Gastrocnemius medialis (tissue), 4 donors: Measurements from ENCODE around the gene MYO1D.

ENCODE experiments used
- CTCF ChIP-seq, 5 experiments: fragments of 450-650 bp in 3 of 5; fragments of 200-600 bp in 2 of 5; sonication (generic) in 2 of 5; IDR thresholded peaks in 4 of 5; conservative IDR thresholded peaks in 1 of 5; 1 replicate in 4 of 5; 2 replicates in 1 of 5; pipeline ENCODE4 v1.5.1; 2016 to 2019; ENCODE audit warnings: antibody characterized with exemption in 5 of 5, mild to moderate bottlenecking in 3 of 5, moderate library complexity in 3 of 5
- POLR2A ChIP-seq, 2 donors: fragments of 450-650 bp; IDR thresholded peaks; one replicate each; pipeline ENCODE4 v1.6.1; 2017; ENCODE audit warnings: antibody characterized with exemption in 2 of 2, mild to moderate bottlenecking in 2 of 2, moderate library complexity in 2 of 2

DNA sequence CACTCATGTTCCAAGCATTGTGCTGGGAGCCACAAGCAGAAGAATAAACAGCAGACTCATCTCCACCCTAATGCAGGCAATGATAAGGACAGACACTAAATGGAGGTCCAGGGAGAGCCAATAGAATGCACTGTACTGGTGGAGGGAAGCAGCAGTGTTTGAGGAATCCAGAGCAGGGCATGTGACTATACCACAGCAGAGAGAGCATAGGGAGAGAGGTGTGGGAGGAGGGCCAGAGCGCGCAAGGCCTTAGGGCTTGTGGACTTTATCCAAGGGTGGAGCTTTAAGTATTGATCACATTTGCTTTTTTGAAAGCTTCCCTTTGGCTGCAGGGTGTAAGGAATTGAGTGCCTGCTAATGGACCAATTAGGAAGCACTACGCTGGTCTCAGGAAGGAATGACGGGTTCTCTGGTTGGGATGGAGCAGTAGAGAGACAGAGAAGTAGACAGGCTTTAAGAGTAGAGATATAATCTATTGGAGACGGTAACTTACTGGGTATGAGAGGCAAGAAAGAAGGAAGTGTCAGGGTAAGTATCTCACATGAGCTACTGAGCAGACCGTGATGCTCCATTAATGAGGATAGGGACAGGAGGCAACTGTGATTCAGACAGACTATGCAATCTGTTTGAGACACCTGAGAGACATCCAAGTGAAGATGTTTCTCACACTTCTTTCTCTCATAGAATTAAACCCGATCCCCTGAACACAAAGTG is 82.2 kb downstream of the MYO1D start:
- TF ChIP-seq CTCF (IDR thresholded peaks at IDR 0.05 in 4 of 5, conservative IDR thresholded peaks at IDR 0.05 in 1 of 5) (no peak), POLR2A (IDR thresholded peaks at IDR 0.05) (no peak)
